IPS DF 19.7 (cell line): ENCODE results near the gene NUP50.
A peak's percentile ranks its signal among the peaks of the same experiment; 100 is the strongest.

Experiments
- DNase-seq: peaks from one replicate; pipeline ENCODE4 v3.0.0-alpha.2; 2013; ENCODE audit warnings: low read depth, low spot score

The NUP50 gene

GRCh38 chr22:45210577-45210976 lies 46.9 kb downstream of the NUP50 start:
- DNase-seq: no peak

- DNase-seq: no peak
Observed at GRCh38 chr22:45210991-45211390, 47.3 kb downstream of the NUP50 start.

- no peak for DNase-seq
Observed at GRCh38 chr22:45211435-45211834, 47.7 kb downstream of the NUP50 start.

- no peak for DNase-seq
Observed at GRCh38 chr22:45211848-45212247, 48.1 kb downstream of the NUP50 start.

GRCh38 chr22:45212306-45212709 lies 48.6 kb downstream of the NUP50 start:
- no peak for DNase-seq

GRCh38 chr22:45212992-45213751 lies 49.4 kb downstream of the NUP50 start:
- no peak for DNase-seq

- peak; percentile 23 for DNase-seq
Observed at GRCh38 chr22:45216133-45217003, 52.6 kb downstream of the NUP50 start.

- no peak for DNase-seq
Observed at GRCh38 chr22:45217345-45217744, 53.6 kb downstream of the NUP50 start.

GRCh38 chr22:45217806-45218205 lies 54.1 kb downstream of the NUP50 start:
- DNase-seq: no peak

- DNase-seq: no peak
Observed at GRCh38 chr22:45218976-45219375, 55.3 kb downstream of the NUP50 start.

GRCh38 chr22:45221201-45221600 lies 57.5 kb downstream of the NUP50 start:
- DNase-seq: no peak

- no peak for DNase-seq
Observed at GRCh38 chr22:45223304-45224117, 59.8 kb downstream of the NUP50 start.

GRCh38 chr22:45224331-45224730 lies 60.6 kb downstream of the NUP50 start:
- DNase-seq: no peak

GRCh38 chr22:45224988-45225731 lies 61.4 kb downstream of the NUP50 start:
- DNase-seq: no peak

GRCh38 chr22:45225732-45226502 lies 62.2 kb downstream of the NUP50 start:
- no peak for DNase-seq

- no peak for DNase-seq
Observed at GRCh38 chr22:45226503-45227186, 62.9 kb downstream of the NUP50 start.

- no peak for DNase-seq
Observed at GRCh38 chr22:45227645-45228400, 64.1 kb downstream of the NUP50 start.

GRCh38 chr22:45228401-45228754 lies 64.7 kb downstream of the NUP50 start:
- no peak for DNase-seq

GRCh38 chr22:45229181-45229580 lies 65.5 kb downstream of the NUP50 start:
- no peak for DNase-seq
